B cell (primary cell): ENCODE data around the gene TSSC4. TPM values are rescaled to one million over a fixed set of nuclear protein-coding genes. Genes with fewer than 3 reads are reported as not detected.

Experiments used
- ATAC-seq: fragments of 200-7000 bp; cut with Tn5 transposase; one replicate; pipeline ENCODE4 v1.10.0; 2021; ENCODE audit warnings: low read depth, mild to moderate bottlenecking, moderate number of reproducible peaks, moderate library complexity
- CTCF ChIA-PET: fragments of 350-600 bp; sonication (Branson Sonifier 250); formaldehyde crosslinking; loops from one replicate; lab custom pipeline; 2021; ENCODE audit warnings: antibody characterized with exemption, inconsistent platforms; lab: Charles Lee
- POLR2A ChIA-PET: fragments of 350-600 bp; sonication (Branson Sonifier 250); formaldehyde crosslinking; loops from one replicate; lab custom pipeline; 2021; ENCODE audit warnings: antibody characterized with exemption; lab: Charles Lee
- DNase-seq: peaks from one replicate; pipeline ENCODE4 v3.0.0; 2013
- H2AFZ ChIP-seq: 2 replicates; pipeline ENCODE4 v1.6.1; 2012; ENCODE audit warnings: mild to moderate bottlenecking, low read depth, low read length; ENCODE audit not compliant: insufficient read depth, poor library complexity, severe bottlenecking
- H3K27ac ChIP-seq, 2 donors: 1 replicate in 1 of 2; 2 replicates in 1 of 2; pipeline ENCODE4 v1.5.1; 2012 to 2013; ENCODE audit warnings: low read length in 2 of 2, mild to moderate bottlenecking in 2 of 2, moderate library complexity in 1 of 2
- H3K27me3 ChIP-seq, 4 experiments: fragments of 200-600 bp in 1 of 4; sonication (generic) in 1 of 4; replicated peaks in 1 of 4; 1 replicate in 2 of 4; 2 replicates in 2 of 4; pipeline versions ENCODE4 v1.6.1 to v1.7.0; 2013 to 2016; ENCODE audit warnings: low read length in 3 of 4, mild to moderate bottlenecking in 2 of 4, mixed read lengths in 1 of 4, moderate library complexity in 1 of 4; ENCODE audit not compliant: insufficient read depth in 4 of 4, control insufficient read depth in 3 of 4; ENCODE audit errors: control extremely low read depth in 1 of 4
- H3K36me3 ChIP-seq, 2 experiments: replicated peaks in 1 of 2; 1 replicate in 1 of 2; 2 replicates in 1 of 2; pipeline versions ENCODE4 v1.6.1 to v1.7.1; 2013; ENCODE audit warnings: low read length in 1 of 2; ENCODE audit not compliant: insufficient read depth in 2 of 2, control insufficient read depth in 1 of 2; ENCODE audit errors: control extremely low read depth in 1 of 2, extremely low read depth in 1 of 2
- H3K4me1 ChIP-seq, 2 donors: fragments of 200-600 bp in 1 of 2; sonication (generic) in 1 of 2; 1 replicate in 1 of 2; 2 replicates in 1 of 2; pipeline versions ENCODE4 v1.5.1 to v1.6.1; 2013 to 2017; ENCODE audit warnings: low read length in 2 of 2; ENCODE audit not compliant: control insufficient read depth in 2 of 2, insufficient read depth in 2 of 2
- H3K4me2 ChIP-seq: replicated peaks from 2 replicates; pipeline ENCODE3; 2012; ENCODE audit warnings: mild to moderate bottlenecking, low read depth, low read length; ENCODE audit not compliant: poor library complexity, severe bottlenecking
- H3K4me3 ChIP-seq, 5 experiments: fragments of 200-600 bp in 1 of 5; sonication (generic) in 1 of 5; 1 replicate in 3 of 5; 2 replicates in 2 of 5; pipeline versions ENCODE4 v1.5.1 to v1.7.0; 2011 to 2016; ENCODE audit warnings: low read length in 4 of 5, mild to moderate bottlenecking in 4 of 5, low read depth in 2 of 5, control low read depth in 1 of 5, moderate library complexity in 1 of 5; ENCODE audit not compliant: insufficient read depth in 1 of 5; ENCODE audit errors: control extremely low read depth in 1 of 5, extremely low read depth in 1 of 5
- H3K79me2 ChIP-seq: fragments of 200-600 bp; sonication (generic); one replicate; pipeline ENCODE4 v1.6.0; 2016; ENCODE audit warnings: low read length; ENCODE audit not compliant: control insufficient read depth, insufficient read depth
- H3K9ac ChIP-seq: fragments of 200-600 bp; sonication (generic); 2 replicates; pipeline ENCODE4 v1.6.1; 2017; ENCODE audit warnings: mild to moderate bottlenecking, low read length, moderate library complexity
- H3K9me3 ChIP-seq, 3 donors: one replicate each; pipeline versions ENCODE4 v1.6.1 to v1.7.1; 2013; ENCODE audit warnings: low read length in 2 of 3; ENCODE audit not compliant: control insufficient read depth in 2 of 3, insufficient read depth in 1 of 3; ENCODE audit errors: control extremely low read depth in 1 of 3
- H4K20me1 ChIP-seq: 2 replicates; pipeline ENCODE4 v1.6.0; 2012; ENCODE audit warnings: mild to moderate bottlenecking, low read length; ENCODE audit not compliant: insufficient read depth, control insufficient read depth, poor library complexity, severe bottlenecking
- H3K27ac Mint-ChIP-seq: one replicate; pipeline ENCODE4 v1.8.0; 2021; ENCODE audit warnings: mixed read lengths
- H3K27me3 Mint-ChIP-seq: one replicate; pipeline ENCODE4 v1.8.0; 2021; ENCODE audit warnings: mixed read lengths
- H3K4me1 Mint-ChIP-seq: one replicate; pipeline ENCODE4 v1.8.0; 2021; ENCODE audit warnings: mixed read lengths
- H3K4me3 Mint-ChIP-seq: one replicate; pipeline ENCODE4 v1.8.0; 2021; ENCODE audit warnings: mixed read lengths
- H3K9me3 Mint-ChIP-seq: one replicate; pipeline ENCODE4 v1.8.0; 2022; ENCODE audit warnings: mixed read lengths; ENCODE audit not compliant: insufficient read depth
- EZH2 ChIP-seq: IDR thresholded peaks from 2 replicates; pipeline ENCODE4 v1.6.1; 2012; ENCODE audit warnings: borderline replicate concordance, low read depth, mild to moderate bottlenecking, moderate library complexity, low read length; ENCODE audit not compliant: insufficient read depth, poor library complexity, severe bottlenecking
- WGBS: methylation state at CpG from one replicate; pipeline ENCODE4 v1.1.5; 2013; ENCODE audit warnings: missing lambda C conversion rate; ENCODE audit not compliant: insufficient coverage; 5-methylcytosine and 5-hydroxymethylcytosine counted together
- intact Hi-C: fragments of 100-400 bp; cut with micrococcal nuclease; formaldehyde crosslinking; loops from one replicate; pipeline ENCODE4 v1.10.0; 2022
- polyA plus RNA-seq: library from polyadenylated mRNA; depleted of rRNA; stranded (reverse); fragments of >200 nt; gene quantifications from 2 replicates; pipeline ENCODE4 v1.2.3, GENCODE V29; 2012
- small RNA-seq: library from RNA; depleted of rRNA; stranded (forward); fragments of <200 nt; gene quantifications from one replicate; pipeline ENCODE3, GENCODE V24; 2012; ENCODE audit warnings: low replicate concordance, low read depth; ENCODE audit not compliant: insufficient read length
- total RNA-seq, 2 donors: library from RNA; stranded (reverse); fragments of 120-200 nt in 1 of 2; gene quantifications; 1 replicate in 1 of 2; 2 replicates in 1 of 2; pipeline versions ENCODE4 v1.2.3 to v1.2.4, GENCODE V29; 2013 to 2022
- TF ChIP-seq, protein P1 (sequence below): fragments of 200-600 bp; IDR thresholded peaks from one replicate; pipeline ENCODE4 v1.8.0; 2022; ENCODE audit warnings: antibody characterized with exemption, mild to moderate bottlenecking

TSSC4 gene
- total and polyA plus RNA-seq, 2 donors (not counting 1 experiment from before 2014, with no cell fraction given) = 49.4 to 57.5 TPM

DNA sequence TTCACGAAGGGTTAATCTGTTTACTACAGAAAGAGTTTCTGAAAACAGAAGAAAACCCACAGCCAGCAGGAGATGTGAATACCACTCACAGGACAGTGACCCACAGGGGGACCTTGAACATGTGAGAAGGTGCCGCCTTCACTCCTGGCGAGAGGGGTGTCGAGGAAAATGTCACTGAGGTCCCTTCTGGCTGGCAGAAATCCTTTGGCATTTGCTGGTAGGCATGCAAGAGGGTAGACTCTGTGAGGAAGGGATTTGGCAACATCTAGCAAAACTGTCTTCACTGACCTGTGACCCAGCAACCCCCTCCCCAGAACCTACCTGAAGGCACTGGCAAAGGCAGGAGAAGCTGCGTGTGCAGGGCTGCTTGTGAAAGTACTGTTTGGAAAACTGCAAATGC, 52.9 kb downstream of the TSSC4 start:
- H3K4me1 Mint-ChIP-seq = no peaks in the 10 kb centered on the region
- Histone ChIP-seq H3K9ac (no peak overlapping the region), H4K20me1 (peaks cover 52% of the 10 kb centered on the region), H3K27ac (no peak overlapping the region), H3K27me3 (no peaks in the 10 kb centered on the region), H3K9me3 (peaks cover 0 to 6% (median 3%) of the 10 kb centered on the region in 3 donors), H3K4me3 (no peak overlapping the region), H2AFZ (no peak overlapping the region), H3K4me1 (peaks cover 0 to 9% of the 10 kb centered on the region in 2 donors), H3K79me2 (peaks cover 49% of the 10 kb centered on the region), H3K4me2 (no peak overlapping the region), H3K36me3 (no peaks in the 10 kb centered on the region)
- intact Hi-C loops = no loop called here
- H3K27me3 Mint-ChIP-seq = no peaks in the 10 kb centered on the region
- no peak for ATAC-seq
- no peak overlapping the region for H3K27ac Mint-ChIP-seq
- no peak for DNase-seq
- POLR2A ChIA-PET = no interaction called here
- no peak overlapping the region for H3K4me3 Mint-ChIP-seq
- WGBS = 98% methylated on average over 4 of the region's 5 CpGs
- H3K9me3 Mint-ChIP-seq = no peaks in the 10 kb centered on the region
- TF ChIP-seq, protein P1, sequence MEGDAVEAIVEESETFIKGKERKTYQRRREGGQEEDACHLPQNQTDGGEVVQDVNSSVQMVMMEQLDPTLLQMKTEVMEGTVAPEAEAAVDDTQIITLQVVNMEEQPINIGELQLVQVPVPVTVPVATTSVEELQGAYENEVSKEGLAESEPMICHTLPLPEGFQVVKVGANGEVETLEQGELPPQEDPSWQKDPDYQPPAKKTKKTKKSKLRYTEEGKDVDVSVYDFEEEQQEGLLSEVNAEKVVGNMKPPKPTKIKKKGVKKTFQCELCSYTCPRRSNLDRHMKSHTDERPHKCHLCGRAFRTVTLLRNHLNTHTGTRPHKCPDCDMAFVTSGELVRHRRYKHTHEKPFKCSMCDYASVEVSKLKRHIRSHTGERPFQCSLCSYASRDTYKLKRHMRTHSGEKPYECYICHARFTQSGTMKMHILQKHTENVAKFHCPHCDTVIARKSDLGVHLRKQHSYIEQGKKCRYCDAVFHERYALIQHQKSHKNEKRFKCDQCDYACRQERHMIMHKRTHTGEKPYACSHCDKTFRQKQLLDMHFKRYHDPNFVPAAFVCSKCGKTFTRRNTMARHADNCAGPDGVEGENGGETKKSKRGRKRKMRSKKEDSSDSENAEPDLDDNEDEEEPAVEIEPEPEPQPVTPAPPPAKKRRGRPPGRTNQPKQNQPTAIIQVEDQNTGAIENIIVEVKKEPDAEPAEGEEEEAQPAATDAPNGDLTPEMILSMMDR = no peak
- no peak for TF ChIP-seq EZH2
- CTCF ChIA-PET = interaction anchor here (1.0 kb wide), 1 partner anchor 34 kb away, joined by 4 read pairs; no protein-coding TSS in a partner anchor

Small RNA genes within 50 kb of the gene (small RNA-seq; reads per million reads assigned to genes)
- gene RF00019 = not detected

Other genes with a start within 250 kb of the TSSC4 start
- gene INS, start 239.5 kb upstream of the TSSC4 start, total RNA-seq = not detected in 2 replicates
- not detected in 2 replicates for gene INS, start 239.5 kb upstream of the TSSC4 start, polyA plus RNA-seq
- not detected in 2 replicates for gene TH, start 228.9 kb upstream of the TSSC4 start, total RNA-seq
- not detected in 2 replicates for gene TH, start 228.9 kb upstream of the TSSC4 start, polyA plus RNA-seq
- gene ASCL2, start 130.2 kb upstream of the TSSC4 start, total RNA-seq = 2.0 and 2.2 TPM in 2 replicates
- gene ASCL2, start 130.2 kb upstream of the TSSC4 start, polyA plus RNA-seq = 1.6 and 2.1 TPM in 2 replicates
- gene C11orf21, start 98.8 kb upstream of the TSSC4 start, total RNA-seq = 21.9 and 22.8 TPM in 2 replicates
- gene C11orf21, start 98.8 kb upstream of the TSSC4 start, polyA plus RNA-seq = 38.9 and 72.4 TPM in 2 replicates
- gene TSPAN32, start 98.7 kb upstream of the TSSC4 start, total RNA-seq = 22.2 and 27.1 TPM in 2 replicates
- 75.9 and 112 TPM in 2 replicates for gene TSPAN32, start 98.7 kb upstream of the TSSC4 start, polyA plus RNA-seq
- gene CD81, start 23.4 kb upstream of the TSSC4 start, total RNA-seq = 253 and 262 TPM in 2 replicates
- 361 and 380 TPM in 2 replicates for gene CD81, start 23.4 kb upstream of the TSSC4 start, polyA plus RNA-seq
- gene TRPM5, start 43.8 kb downstream of the TSSC4 start, total RNA-seq = not detected in 2 replicates
- 0.03 and 0.16 TPM in 2 replicates for gene TRPM5, start 43.8 kb downstream of the TSSC4 start, polyA plus RNA-seq
- gene KCNQ1, start 44.3 kb downstream of the TSSC4 start, total RNA-seq = 28.8 and 31.9 TPM in 2 replicates
- gene KCNQ1, start 44.3 kb downstream of the TSSC4 start, polyA plus RNA-seq = 15.3 and 21.5 TPM in 2 replicates